Measurements from ENCODE around the gene RIMS3. TPM values are rescaled to one million over a fixed set of nuclear protein-coding genes. Genes with fewer than 3 reads are reported as not detected.
A peak's percentile ranks its signal among the peaks of the same experiment; 100 is the strongest.

RIMS3 gene
- total RNA-seq, 1 donor from 2014 or later = 17.2 TPM

DNA sequence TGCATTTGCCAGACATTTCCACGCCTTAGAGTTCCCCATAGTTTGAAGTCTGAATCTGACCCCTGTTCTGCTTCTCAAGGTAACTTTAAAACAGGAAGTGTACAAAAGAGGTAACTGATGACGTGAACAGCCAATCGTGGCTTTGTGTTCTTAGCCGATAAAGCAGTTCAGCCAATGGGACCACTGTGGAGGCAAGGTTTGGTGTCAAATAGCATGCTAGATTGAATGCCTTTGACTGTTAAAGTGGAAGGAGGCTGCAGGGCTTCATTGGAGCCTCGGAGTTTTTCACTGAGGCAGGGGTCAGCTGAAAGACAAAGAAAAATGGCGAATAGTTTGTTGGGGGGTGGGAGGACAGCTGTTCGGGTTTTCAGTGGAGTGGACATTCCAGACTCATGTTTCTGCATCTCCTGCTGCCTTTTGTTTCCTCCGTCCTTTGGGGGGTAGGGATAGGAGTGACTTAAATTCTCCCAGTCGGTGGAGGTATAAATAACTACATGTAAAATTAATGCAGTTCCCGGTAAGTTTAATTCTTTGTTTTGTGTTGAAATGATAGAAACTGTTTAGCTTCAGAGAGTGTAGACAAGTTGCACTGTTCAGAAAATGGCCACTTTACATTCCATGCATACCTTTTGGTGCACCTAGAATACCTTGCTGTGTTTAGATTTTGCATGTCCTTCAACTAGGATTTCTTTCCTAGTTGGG, 43.8 kb upstream of the RIMS3 start:
- Histone ChIP-seq H4K20me1 (ENCODE audit: low read depth) (peaks cover 9% of the 10 kb centered on the region), H3K79me2 (ENCODE audit: low read depth) (peaks cover 94% of the 10 kb centered on the region), H3K9ac (peak overlapping the region; percentile 81), H2AFZ (replicated peaks) (peak overlapping the region; percentile 98), H3K4me3 (peak overlapping the region; percentile 75), H3F3A (ENCODE audit: low read depth) (no peaks in the 10 kb centered on the region), H3K36me3 (no peaks in the 10 kb centered on the region), H3K4me2 (peak overlapping the region; percentile 97), H3K27ac (peak overlapping the region; percentile 73), H3K4me1 (peaks cover 17% of the 10 kb centered on the region), H3K9me3 (ENCODE audit: low read depth) (no peaks in the 10 kb centered on the region), H3K27me3 (no peaks in the 10 kb centered on the region)
- Mint-ChIP-seq H3K36me3 (peaks cover 6% of the 10 kb centered on the region), H3K4me3 (peak overlapping the region; percentile 99), H3K4me1 (peaks cover 35% of the 10 kb centered on the region), H3K27me3 (ENCODE audit: insufficient read depth, low read depth) (no peaks in the 10 kb centered on the region), H3K9me3 (no peaks in the 10 kb centered on the region), H3K27ac (peak overlapping the region; percentile 100)
- peak; percentile 96 for DNase-seq (ENCODE audit: low spot score)
- TF ChIP-seq, protein P1, sequence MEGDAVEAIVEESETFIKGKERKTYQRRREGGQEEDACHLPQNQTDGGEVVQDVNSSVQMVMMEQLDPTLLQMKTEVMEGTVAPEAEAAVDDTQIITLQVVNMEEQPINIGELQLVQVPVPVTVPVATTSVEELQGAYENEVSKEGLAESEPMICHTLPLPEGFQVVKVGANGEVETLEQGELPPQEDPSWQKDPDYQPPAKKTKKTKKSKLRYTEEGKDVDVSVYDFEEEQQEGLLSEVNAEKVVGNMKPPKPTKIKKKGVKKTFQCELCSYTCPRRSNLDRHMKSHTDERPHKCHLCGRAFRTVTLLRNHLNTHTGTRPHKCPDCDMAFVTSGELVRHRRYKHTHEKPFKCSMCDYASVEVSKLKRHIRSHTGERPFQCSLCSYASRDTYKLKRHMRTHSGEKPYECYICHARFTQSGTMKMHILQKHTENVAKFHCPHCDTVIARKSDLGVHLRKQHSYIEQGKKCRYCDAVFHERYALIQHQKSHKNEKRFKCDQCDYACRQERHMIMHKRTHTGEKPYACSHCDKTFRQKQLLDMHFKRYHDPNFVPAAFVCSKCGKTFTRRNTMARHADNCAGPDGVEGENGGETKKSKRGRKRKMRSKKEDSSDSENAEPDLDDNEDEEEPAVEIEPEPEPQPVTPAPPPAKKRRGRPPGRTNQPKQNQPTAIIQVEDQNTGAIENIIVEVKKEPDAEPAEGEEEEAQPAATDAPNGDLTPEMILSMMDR (IDR thresholded peaks at IDR 0.05) = no peak
- TF ChIP-seq EZH2phosphoT487 (IDR thresholded peaks at IDR 0.05) (no peak), EZH2 (IDR thresholded peaks at IDR 0.05) (no peak)

- Mint-ChIP-seq H3K36me3 (peaks cover 5% of the 10 kb centered on the region), H3K27me3 (ENCODE audit: insufficient read depth, low read depth) (no peaks in the 10 kb centered on the region), H3K27ac (peak overlapping the region; percentile 100)
Measured at GRCh38 chr1:40708750-40709099, 43.2 kb upstream of the RIMS3 start.

DNA sequence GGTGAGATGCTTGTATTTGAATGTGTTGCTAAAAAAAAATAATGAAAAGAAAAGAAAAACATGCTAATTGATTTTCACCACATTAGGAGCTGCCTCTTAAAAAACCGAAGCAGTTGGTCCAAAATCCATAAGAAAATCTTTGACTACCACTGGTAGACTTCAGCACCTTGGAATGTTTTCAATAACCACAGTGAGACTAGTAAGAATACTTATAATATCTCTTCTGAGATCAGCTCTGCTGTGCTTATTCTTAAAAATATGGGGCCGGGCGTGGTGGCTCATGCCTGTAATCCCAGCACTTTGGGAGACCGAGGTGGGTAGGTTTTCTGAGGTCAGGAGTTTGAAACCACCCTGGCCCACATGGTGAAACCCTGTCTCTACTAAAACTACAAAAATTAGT, 41.1 kb upstream of the RIMS3 start:
- Histone ChIP-seq H3K9ac (no peak overlapping the region), H3K4me2 (no peak overlapping the region), H2AFZ (replicated peaks) (no peak overlapping the region), H3F3A (ENCODE audit: low read depth) (no peaks in the 10 kb centered on the region), H3K36me3 (no peaks in the 10 kb centered on the region), H3K9me3 (ENCODE audit: low read depth) (no peaks in the 10 kb centered on the region), H3K4me1 (peaks cover 11% of the 10 kb centered on the region), H3K27ac (no peak overlapping the region), H3K79me2 (ENCODE audit: low read depth) (peaks cover 92% of the 10 kb centered on the region), H3K27me3 (no peaks in the 10 kb centered on the region), H3K4me3 (no peak overlapping the region), H4K20me1 (ENCODE audit: low read depth) (peaks cover 4% of the 10 kb centered on the region)
- no peak overlapping the region for H3K4me3 Mint-ChIP-seq
- peaks cover 33% of the 10 kb centered on the region for H3K4me1 Mint-ChIP-seq
- H3K27me3 Mint-ChIP-seq (ENCODE audit: insufficient read depth, low read depth) = no peaks in the 10 kb centered on the region
- H3K27ac Mint-ChIP-seq = no peak overlapping the region
- no peak for DNase-seq (ENCODE audit: low spot score)
- TF ChIP-seq EZH2 (IDR thresholded peaks at IDR 0.05) = no peak
- TF ChIP-seq EZH2phosphoT487 (IDR thresholded peaks at IDR 0.05) = no peak
- TF ChIP-seq, protein P1 (IDR thresholded peaks at IDR 0.05) = no peak
- no peaks in the 10 kb centered on the region for H3K9me3 Mint-ChIP-seq
- H3K36me3 Mint-ChIP-seq = no peaks in the 10 kb centered on the region

More at GRCh38 chr1:40708750-40709099, 43.2 kb upstream of the RIMS3 start:
- Mint-ChIP-seq H3K9me3 (no peaks in the 10 kb centered on the region), H3K4me1 (peaks cover 37% of the 10 kb centered on the region), H3K4me3 (peak overlapping the region; percentile 99)
- H3K79me2 ChIP-seq (ENCODE audit: low read depth) = peaks cover 93% of the 10 kb centered on the region
- no peaks in the 10 kb centered on the region for H3K9me3 ChIP-seq (ENCODE audit: low read depth)
- no peaks in the 10 kb centered on the region for H3K27me3 ChIP-seq
- no peak overlapping the region for H3K9ac ChIP-seq
- H3K27ac ChIP-seq = peak overlapping the region; percentile 73
- H3K4me1 ChIP-seq = peaks cover 17% of the 10 kb centered on the region
- no peaks in the 10 kb centered on the region for H3F3A ChIP-seq (ENCODE audit: low read depth)
- H3K4me3 ChIP-seq = peak overlapping the region; percentile 75
- DNase-seq (ENCODE audit: low spot score) = peak; percentile 89
- H4K20me1 ChIP-seq (ENCODE audit: low read depth) = peaks cover 9% of the 10 kb centered on the region
- TF ChIP-seq, protein P1 (IDR thresholded peaks at IDR 0.05) = no peak
- TF ChIP-seq EZH2 (IDR thresholded peaks at IDR 0.05) = no peak
- no peak for TF ChIP-seq EZH2phosphoT487 (IDR thresholded peaks at IDR 0.05)
- H3K36me3 ChIP-seq = no peaks in the 10 kb centered on the region
- peak overlapping the region; percentile 98 for H2AFZ ChIP-seq (replicated peaks)
- peak overlapping the region; percentile 97 for H3K4me2 ChIP-seq
